NK-92 (cell line): ENCODE measurements around the gene CCHCR1.

Experiments used
- DNase-seq: peaks from one replicate; lab custom pipeline; 2025; ENCODE audit not compliant: unreplicated experiment; lab: John Stamatoyannopoulos, UW

CCHCR1 gene

GRCh38 chr6:31110825-31111582 lies 46.6 kb downstream of the CCHCR1 start:
- DNase-seq: no peak

GRCh38 chr6:31107052-31107451 lies 50.5 kb downstream of the CCHCR1 start:
- no peak for DNase-seq

GRCh38 chr6:31103136-31103535 lies 54.5 kb downstream of the CCHCR1 start:
- no peak for DNase-seq

GRCh38 chr6:31098449-31098938 lies 59.1 kb downstream of the CCHCR1 start:
- no peak for DNase-seq

GRCh38 chr6:31096656-31097055 lies 60.9 kb downstream of the CCHCR1 start:
- DNase-seq: no peak

GRCh38 chr6:31096215-31096614 lies 61.4 kb downstream of the CCHCR1 start:
- DNase-seq: no peak

GRCh38 chr6:31094389-31094881 lies 63.2 kb downstream of the CCHCR1 start:
- no peak for DNase-seq

- no peak for DNase-seq
These were observed 64.7 kb downstream of the CCHCR1 start for GRCh38 chr6:31092769-31093505.
